Left renal cortex interstitium (tissue), 4 donors: Measurements from ENCODE around the gene GTF2IRD2. TPM values are rescaled to one million over a fixed set of nuclear protein-coding genes. Genes with fewer than 3 reads are reported as not detected.

Experiments used
- polyA plus RNA-seq, 4 donors: library from polyadenylated mRNA; unstranded; fragments of 120-200 nt; gene quantifications; one replicate each; pipeline ENCODE4 v1.2.1, GENCODE V29; 2013; ENCODE audit not compliant: insufficient read length in 4 of 4

The GTF2IRD2 gene
- polyA plus RNA-seq, 4 donors, result 22.2 to 54.3 (median 27.2) TPM

Other genes starting within 250 kb of the GTF2IRD2 start
- 100 to 1,000 TPM; 272 to 521 (median 366) TPM for gene GTF2I, start 193.9 kb downstream of the GTF2IRD2 start, polyA plus RNA-seq
- gene NCF1, start 77.6 kb downstream of the GTF2IRD2 start, polyA plus RNA-seq, result 1 to 10 TPM; 1.7 to 2.1 (median 1.8) TPM
- 10 to 100 TPM in 1 of 4 donors, 1 to 10 TPM in 3; 5.0 to 12.1 (median 6.8) TPM for gene CASTOR2, start 113.1 kb upstream of the GTF2IRD2 start, polyA plus RNA-seq
- gene RCC1L, start 222.2 kb upstream of the GTF2IRD2 start, polyA plus RNA-seq, result 10 to 100 TPM; 43.6 to 51.3 (median 49.6) TPM
- gene GTF2IRD2B, start 241.0 kb upstream of the GTF2IRD2 start, polyA plus RNA-seq, result 10 to 100 TPM; 38.8 to 69.5 (median 52.7) TPM